Measurements from ENCODE around the gene CACNA2D4.

The CACNA2D4 gene

GRCh38 chr12:1878214-1878613 lies 40.2 kb downstream of the CACNA2D4 start:
- Histone ChIP-seq H3K36me3 (replicated peaks; ENCODE audit: insufficient read depth, low read length) (no peaks in the 10 kb centered on the region), H3K4me1 (ENCODE audit: low read length) (no peaks in the 10 kb centered on the region), H3K4me2 (ENCODE audit: low read depth, low read length) (no peak overlapping the region), H3K4me3 (ENCODE audit: low read length) (no peak overlapping the region), H3K9ac (ENCODE audit: low read length) (no peak overlapping the region), H3K27me3 (replicated peaks; ENCODE audit: insufficient read depth, low read length) (no peaks in the 10 kb centered on the region), H3K9me3 (replicated peaks; ENCODE audit: insufficient read depth, low read length) (no peaks in the 10 kb centered on the region), H4K20me1 (ENCODE audit: insufficient read depth, low read length) (no peaks in the 10 kb centered on the region), H3K9me2 (replicated peaks; ENCODE audit: insufficient read depth, low read length) (no peaks in the 10 kb centered on the region), H3K79me2 (ENCODE audit: low read length) (no peaks in the 10 kb centered on the region), H3K27ac (ENCODE audit: low read length) (no peak overlapping the region), H2AFZ (ENCODE audit: low read length) (no peak overlapping the region), H3F3A (ENCODE audit: insufficient read depth, low read length) (no peaks in the 10 kb centered on the region)
- no peak for DNase-seq
- TF ChIP-seq EZH2 (optimal IDR thresholded peaks at IDR 0.05; ENCODE audit: low read depth, low read length) (no peak), CTCF (IDR thresholded peaks at IDR 0.05; ENCODE audit: low read length) (no peak), EZH2phosphoT487 (IDR thresholded peaks at IDR 0.05; ENCODE audit: low read length) (no peak)

GRCh38 chr12:1877169-1877878 lies 41.1 kb downstream of the CACNA2D4 start:
- no peaks in the 10 kb centered on the region for H3K79me2 ChIP-seq (ENCODE audit: low read length)
- H3K4me1 ChIP-seq (ENCODE audit: low read length), result no peaks in the 10 kb centered on the region
- no peaks in the 10 kb centered on the region for H3F3A ChIP-seq (ENCODE audit: insufficient read depth, low read length)
- no peaks in the 10 kb centered on the region for H3K9me2 ChIP-seq (replicated peaks; ENCODE audit: insufficient read depth, low read length)
- H3K4me3 ChIP-seq (ENCODE audit: low read length), result no peak overlapping the region
- H3K27me3 ChIP-seq (replicated peaks; ENCODE audit: insufficient read depth, low read length), result no peaks in the 10 kb centered on the region
- H3K27ac ChIP-seq (ENCODE audit: low read length), result no peak overlapping the region
- H3K36me3 ChIP-seq (replicated peaks; ENCODE audit: insufficient read depth, low read length), result no peaks in the 10 kb centered on the region
- no peak overlapping the region for H3K9ac ChIP-seq (ENCODE audit: low read length)
- TF ChIP-seq EZH2phosphoT487 (IDR thresholded peaks at IDR 0.05; ENCODE audit: low read length) (no peak), CTCF (IDR thresholded peaks at IDR 0.05; ENCODE audit: low read length) (no peak), EZH2 (optimal IDR thresholded peaks at IDR 0.05; ENCODE audit: low read depth, low read length) (no peak)
- H4K20me1 ChIP-seq (ENCODE audit: insufficient read depth, low read length), result no peaks in the 10 kb centered on the region
- H3K9me3 ChIP-seq (replicated peaks; ENCODE audit: insufficient read depth, low read length), result no peaks in the 10 kb centered on the region
- DNase-seq, result no peak
- no peak overlapping the region for H3K4me2 ChIP-seq (ENCODE audit: low read depth, low read length)
- no peak overlapping the region for H2AFZ ChIP-seq (ENCODE audit: low read length)

GRCh38 chr12:1876086-1876485 lies 42.4 kb downstream of the CACNA2D4 start:
- no peak overlapping the region for H3K27ac ChIP-seq (ENCODE audit: low read length)
- H3K9me3 ChIP-seq (replicated peaks; ENCODE audit: insufficient read depth, low read length), result no peaks in the 10 kb centered on the region
- no peaks in the 10 kb centered on the region for H3K9me2 ChIP-seq (replicated peaks; ENCODE audit: insufficient read depth, low read length)
- no peaks in the 10 kb centered on the region for H3F3A ChIP-seq (ENCODE audit: insufficient read depth, low read length)
- H3K9ac ChIP-seq (ENCODE audit: low read length), result no peak overlapping the region
- H3K27me3 ChIP-seq (replicated peaks; ENCODE audit: insufficient read depth, low read length), result no peaks in the 10 kb centered on the region
- H2AFZ ChIP-seq (ENCODE audit: low read length), result no peak overlapping the region
- no peaks in the 10 kb centered on the region for H3K36me3 ChIP-seq (replicated peaks; ENCODE audit: insufficient read depth, low read length)
- no peak overlapping the region for H3K4me3 ChIP-seq (ENCODE audit: low read length)
- no peaks in the 10 kb centered on the region for H4K20me1 ChIP-seq (ENCODE audit: insufficient read depth, low read length)
- no peak overlapping the region for H3K4me2 ChIP-seq (ENCODE audit: low read depth, low read length)
- DNase-seq, result no peak
- TF ChIP-seq CTCF (IDR thresholded peaks at IDR 0.05; ENCODE audit: low read length) (no peak), EZH2 (optimal IDR thresholded peaks at IDR 0.05; ENCODE audit: low read depth, low read length) (no peak), EZH2phosphoT487 (IDR thresholded peaks at IDR 0.05; ENCODE audit: low read length) (no peak)
- no peaks in the 10 kb centered on the region for H3K79me2 ChIP-seq (ENCODE audit: low read length)
- no peaks in the 10 kb centered on the region for H3K4me1 ChIP-seq (ENCODE audit: low read length)
